Astrocyte of the spinal cord (primary cell): ENCODE data around the gene CELSR2.
"Not testable (repeated sequence)": the region's sequence is repeated elsewhere in the genome, so short reads cannot be mapped to it uniquely, and the experiment has no call there.

ENCODE experiments used
- DNase-seq: peaks from one replicate; pipeline ENCODE4 v3.0.0; 2011; ENCODE audit warnings: low read depth, low spot score
- H3K4me3 ChIP-seq: 2 replicates; pipeline ENCODE4 v1.5.1; 2011; ENCODE audit warnings: low read depth, mild to moderate bottlenecking, low read length, moderate library complexity
- in situ Hi-C: cut with HindIII; loops from 2 replicates; pipeline ENCODE4 v1.10.0; 2017; ENCODE audit warnings: low sequenced_read_pairs
- TF ChIP-seq, protein P1 (sequence below): IDR thresholded peaks from 2 replicates; pipeline ENCODE4 v1.5.1; 2012; ENCODE audit warnings: low read depth, mild to moderate bottlenecking, low read length, inconsistent platforms

The CELSR2 gene

DNA sequence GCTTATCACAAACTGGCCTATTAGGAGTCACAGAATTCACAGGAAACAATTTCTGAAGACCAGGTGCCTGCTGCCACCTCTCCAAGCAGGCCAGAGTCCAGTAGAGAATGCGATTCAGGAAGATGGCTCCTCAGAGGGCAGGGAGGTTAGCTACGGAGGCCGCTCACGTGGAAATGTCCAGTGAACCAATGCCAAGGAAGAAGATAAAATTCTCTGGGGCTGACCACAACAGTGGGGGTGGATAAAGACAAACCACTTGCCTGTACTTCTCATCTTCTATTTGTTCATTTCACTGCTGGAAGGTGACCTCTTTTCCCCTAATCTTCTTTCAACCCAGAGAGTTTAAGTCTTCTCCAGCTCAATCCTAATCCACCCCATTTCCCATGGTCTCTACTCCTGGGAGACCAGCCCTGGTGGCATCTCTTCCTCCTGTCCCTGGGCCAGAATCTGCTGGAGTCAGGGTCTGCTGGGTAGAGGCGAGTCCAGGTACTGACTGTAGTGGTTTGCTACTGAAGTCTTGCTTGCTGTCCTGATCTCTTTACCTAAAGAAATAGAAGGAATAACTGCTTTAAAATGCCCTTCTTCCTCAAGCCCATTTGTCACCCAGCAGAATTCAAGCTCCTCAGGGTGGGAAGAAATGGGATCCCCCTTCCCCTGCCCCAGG, 30.4 kb downstream of the CELSR2 start:
- in situ Hi-C loops = no loop called here
- TF ChIP-seq, protein P1, sequence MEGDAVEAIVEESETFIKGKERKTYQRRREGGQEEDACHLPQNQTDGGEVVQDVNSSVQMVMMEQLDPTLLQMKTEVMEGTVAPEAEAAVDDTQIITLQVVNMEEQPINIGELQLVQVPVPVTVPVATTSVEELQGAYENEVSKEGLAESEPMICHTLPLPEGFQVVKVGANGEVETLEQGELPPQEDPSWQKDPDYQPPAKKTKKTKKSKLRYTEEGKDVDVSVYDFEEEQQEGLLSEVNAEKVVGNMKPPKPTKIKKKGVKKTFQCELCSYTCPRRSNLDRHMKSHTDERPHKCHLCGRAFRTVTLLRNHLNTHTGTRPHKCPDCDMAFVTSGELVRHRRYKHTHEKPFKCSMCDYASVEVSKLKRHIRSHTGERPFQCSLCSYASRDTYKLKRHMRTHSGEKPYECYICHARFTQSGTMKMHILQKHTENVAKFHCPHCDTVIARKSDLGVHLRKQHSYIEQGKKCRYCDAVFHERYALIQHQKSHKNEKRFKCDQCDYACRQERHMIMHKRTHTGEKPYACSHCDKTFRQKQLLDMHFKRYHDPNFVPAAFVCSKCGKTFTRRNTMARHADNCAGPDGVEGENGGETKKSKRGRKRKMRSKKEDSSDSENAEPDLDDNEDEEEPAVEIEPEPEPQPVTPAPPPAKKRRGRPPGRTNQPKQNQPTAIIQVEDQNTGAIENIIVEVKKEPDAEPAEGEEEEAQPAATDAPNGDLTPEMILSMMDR = no peak
- H3K4me3 ChIP-seq = no peak overlapping the region
- no peak for DNase-seq

DNA sequence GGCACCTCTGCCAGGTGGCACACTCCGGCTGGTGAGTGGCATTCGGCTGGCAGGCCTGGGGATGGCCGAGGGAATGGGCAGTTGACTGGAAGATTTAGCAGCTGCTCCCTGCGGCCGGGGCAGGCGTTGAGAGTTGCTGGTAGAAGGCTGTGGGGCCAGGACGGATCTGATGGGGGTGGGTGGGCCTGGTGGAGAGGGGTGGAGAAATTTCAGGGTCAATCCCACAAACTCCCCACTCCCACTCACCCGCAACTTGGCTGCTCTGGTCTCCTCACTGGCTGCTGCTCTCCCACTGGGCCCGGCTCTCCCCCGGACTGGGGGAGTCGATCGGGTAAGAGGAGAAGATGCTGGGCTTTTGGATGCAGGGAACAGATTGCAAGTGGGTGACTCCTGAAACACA, 31.5 kb downstream of the CELSR2 start:
- DNase-seq = no peak
- in situ Hi-C loops = no loop called here
- TF ChIP-seq, protein P1 = no peak
- H3K4me3 ChIP-seq = no peak overlapping the region

DNA sequence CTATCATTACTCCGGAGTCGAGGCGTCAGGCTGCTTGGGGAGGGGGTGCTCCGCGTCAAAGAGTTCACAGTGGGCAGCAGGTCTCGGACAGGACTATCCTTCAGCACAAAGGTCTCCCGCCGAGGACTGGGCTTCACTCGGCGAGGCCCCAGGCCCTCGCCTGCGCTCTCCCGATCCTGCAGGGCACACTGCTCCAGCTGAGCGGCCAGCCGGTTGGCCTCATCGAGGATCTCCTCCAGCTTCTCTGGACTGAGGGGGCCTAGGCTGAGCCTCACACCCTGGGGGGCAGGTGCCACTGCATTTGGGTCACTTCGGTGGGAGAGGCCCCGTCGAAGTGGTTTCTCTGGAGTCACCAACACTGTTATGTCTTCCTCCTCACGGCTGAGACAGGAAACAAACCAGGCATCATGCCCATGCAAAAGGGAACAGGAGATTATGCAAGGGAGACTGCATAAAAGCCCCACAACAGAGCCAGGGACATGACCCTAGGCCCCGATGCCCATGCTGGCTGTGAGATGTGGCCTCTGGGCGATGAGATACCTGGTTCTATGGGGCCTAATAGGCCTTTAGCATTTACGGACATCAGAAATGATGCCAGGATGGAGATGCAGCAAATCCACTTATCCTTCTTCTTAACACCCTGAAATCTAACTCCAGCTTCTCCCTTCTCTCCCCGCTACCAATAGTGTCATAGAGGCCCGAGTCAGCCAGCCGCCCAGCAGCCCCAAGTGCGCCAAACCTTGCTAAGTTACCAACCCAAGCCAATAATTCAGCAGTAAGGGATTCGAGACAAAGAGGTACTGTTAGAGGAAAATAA, 32.5 kb downstream of the CELSR2 start:
- TF ChIP-seq, protein P1 = no peak
- in situ Hi-C loops = no loop called here
- H3K4me3 ChIP-seq = peak overlapping the region; percentile 88
- no peak for DNase-seq

DNA sequence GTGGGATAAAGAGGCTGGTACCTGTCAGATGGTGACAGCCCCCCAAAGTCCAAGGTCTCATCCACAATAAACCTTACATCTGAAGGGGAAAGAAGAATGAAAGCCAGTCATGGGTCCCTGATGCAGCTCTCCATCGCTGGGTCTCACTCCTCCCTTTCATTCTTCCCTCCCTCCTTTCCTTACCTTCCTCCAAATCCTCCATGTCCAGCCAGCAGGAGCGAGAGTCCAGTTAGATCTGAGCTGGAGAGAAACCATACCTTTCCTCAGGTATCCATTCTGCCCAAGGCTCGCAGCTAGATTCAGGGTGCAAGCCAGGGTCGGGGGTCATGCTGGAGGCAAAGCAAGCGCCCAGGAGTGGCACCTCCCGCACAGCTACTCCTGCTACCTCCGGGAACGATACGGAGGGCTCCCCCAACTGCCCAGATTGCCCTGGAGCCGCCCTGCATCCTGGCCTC, 33.2 kb downstream of the CELSR2 start:
- TF ChIP-seq, protein P1 = no peak
- DNase-seq = no peak
- H3K4me3 ChIP-seq = peak overlapping the region; percentile 88
- in situ Hi-C loops = no loop called here

DNA sequence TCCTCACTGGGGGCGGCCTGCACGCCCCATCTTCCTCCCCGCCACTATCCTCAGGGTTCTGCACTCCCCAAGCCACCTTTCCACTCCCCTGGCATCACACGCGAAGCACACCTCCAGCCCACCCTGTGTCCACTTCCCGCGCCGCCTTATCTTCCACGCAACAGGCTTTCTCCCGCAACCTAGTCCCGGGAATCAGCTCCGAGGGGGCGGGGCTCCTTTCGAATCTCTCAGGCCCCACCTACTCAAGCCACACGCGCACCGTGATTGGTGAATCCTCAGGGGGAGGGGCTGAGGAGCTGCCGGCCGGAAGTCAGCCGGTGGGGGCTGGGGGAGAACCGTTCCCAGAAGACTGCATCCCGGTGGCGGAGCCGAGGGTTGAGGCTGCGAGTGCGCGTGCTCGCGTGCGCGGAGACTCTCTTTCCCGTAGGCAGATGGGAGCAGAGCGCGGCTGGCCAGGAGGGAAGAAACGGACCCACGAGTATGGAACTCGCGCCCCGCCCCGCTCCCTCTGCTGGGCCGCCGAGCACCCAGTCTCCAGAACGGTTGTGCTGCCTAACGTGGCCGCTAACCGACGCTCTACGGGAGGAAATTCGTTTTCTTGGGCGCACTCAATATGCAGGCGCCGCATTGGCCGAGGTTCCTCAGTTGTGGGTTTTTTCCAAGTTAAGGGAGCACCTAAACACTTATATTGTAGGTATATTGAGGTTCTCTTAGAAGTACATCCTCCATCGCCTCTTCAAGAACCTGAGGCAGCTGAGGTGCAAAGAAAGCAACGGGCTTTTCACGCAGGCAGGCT, 33.8 kb downstream of the CELSR2 start, which contains the start of gene PSRC1:
TSS of gene PSRC1 (minus strand) at position 194 of the 796 bp plus-strand sequence.
- peak; percentile 97 for DNase-seq
- H3K4me3 ChIP-seq = peak within 1 kb of the TSS; percentile 88
- in situ Hi-C loops = no loop called here
- TF ChIP-seq, protein P1 = peak; percentile 75

DNA sequence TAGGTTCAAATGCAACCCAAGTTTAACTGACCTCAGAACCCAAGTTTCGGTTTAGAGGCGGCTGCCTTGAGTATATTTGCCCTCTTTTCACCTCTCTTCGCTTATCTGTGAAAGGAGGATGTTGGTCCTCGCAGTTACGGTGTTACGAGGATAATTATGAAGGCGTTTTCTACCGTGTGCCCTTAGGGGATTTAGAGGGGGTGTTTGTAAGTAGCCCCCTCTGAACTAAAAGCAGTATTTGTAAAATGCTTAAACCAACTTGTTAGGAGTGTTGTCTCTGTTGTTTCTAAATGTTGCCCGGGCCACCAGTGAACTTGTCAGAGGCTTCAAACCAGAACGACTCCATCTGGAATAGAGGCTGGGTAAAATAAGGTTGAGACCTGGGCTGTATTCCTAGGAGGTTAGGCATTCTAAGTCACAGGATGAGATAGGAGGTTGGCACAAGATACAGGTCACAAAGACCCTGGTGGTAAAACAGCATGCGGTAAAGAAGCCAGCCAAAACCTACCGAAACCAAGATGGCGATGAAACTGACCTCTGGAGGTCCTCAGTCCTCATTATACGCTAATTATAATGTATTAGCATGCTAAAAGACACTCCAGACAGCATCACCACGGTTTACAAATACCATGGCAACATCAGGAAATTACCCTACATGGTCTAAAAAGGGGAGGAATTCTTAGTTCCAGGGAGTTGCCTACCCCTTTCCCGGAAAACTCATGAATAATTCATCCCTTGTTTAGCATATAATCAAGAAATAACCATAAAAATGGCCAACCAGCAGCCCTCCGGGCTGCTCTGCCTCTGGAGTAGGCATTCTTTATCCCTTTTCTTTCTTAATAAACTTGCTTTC, 34.6 kb downstream of the CELSR2 start:
- TF ChIP-seq, protein P1 = no peak
- peak overlapping the region; percentile 88 for H3K4me3 ChIP-seq
- in situ Hi-C loops = no loop called here
- peak; percentile 22 for DNase-seq

DNA sequence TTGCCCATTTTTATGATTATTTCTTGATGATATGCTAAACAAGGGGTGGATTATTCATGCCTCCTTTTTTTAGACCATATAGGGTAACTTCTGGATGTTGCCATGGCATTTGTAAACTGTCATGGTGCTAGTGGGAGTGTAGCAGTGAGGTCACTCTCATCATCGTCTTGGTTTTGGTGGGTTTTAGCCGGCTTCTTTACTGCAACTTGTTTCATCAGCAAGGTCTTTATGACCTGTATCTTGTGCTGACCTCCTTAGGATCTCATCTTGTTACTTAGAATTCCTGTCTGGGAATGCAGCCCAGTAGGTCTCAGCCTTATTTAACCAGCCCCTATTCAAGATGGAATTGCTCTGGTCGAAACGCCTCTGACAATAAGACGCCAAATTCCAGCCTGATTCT, 37.4 kb downstream of the CELSR2 start:
- H3K4me3 ChIP-seq, in situ Hi-C loops, DNase-seq: not testable (repeated sequence)
